Suprapubic skin (tissue), 4 donors: Measurements from ENCODE around the gene BRINP3.

ENCODE experiments used
- EP300 ChIP-seq: sonication (generic); formaldehyde crosslinking; IDR thresholded peaks from one replicate; pipeline ENCODE4 v1.6.1; 2017; ENCODE audit warnings: antibody characterized with exemption
- POLR2A ChIP-seq, 2 donors: fragments of 450-650 bp; IDR thresholded peaks; one replicate each; pipeline ENCODE4 v1.6.1; 2017; ENCODE audit warnings: antibody characterized with exemption in 2 of 2, mild to moderate bottlenecking in 2 of 2, moderate library complexity in 2 of 2
- POLR2AphosphoS5 ChIP-seq, 3 donors: sonication (generic); formaldehyde crosslinking; IDR thresholded peaks; one replicate each; pipeline ENCODE4 v1.6.1; 2017; ENCODE audit warnings: antibody characterized with exemption in 3 of 3
- TF ChIP-seq, protein P1 (sequence below), 2 donors: fragments of 200-600 bp in 1 of 2; fragments of 450-650 bp in 1 of 2; sonication (generic) in 1 of 2; IDR thresholded peaks; one replicate each; pipeline ENCODE4 v1.5.1; 2016 to 2019; ENCODE audit warnings: antibody characterized with exemption in 2 of 2, mild to moderate bottlenecking in 1 of 2, moderate library complexity in 1 of 2

DNA sequence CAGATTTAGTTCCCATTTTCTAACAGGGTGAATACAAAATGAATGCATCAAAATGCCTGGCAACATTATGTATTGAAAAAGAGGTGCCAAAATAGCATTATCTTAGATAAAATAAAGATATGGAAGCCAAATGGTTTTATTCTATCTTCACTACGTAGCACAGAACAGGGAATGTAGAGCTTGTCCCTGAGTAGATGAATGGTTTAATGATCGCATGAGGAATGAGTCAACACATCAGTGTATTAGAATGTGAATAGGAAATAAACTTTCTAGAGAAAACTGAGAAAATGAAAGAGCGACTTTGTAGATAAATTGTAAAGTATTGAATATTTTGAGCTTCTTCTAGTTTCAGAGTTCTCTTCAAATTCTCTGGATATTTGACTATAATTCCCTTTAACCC, 74.3 kb downstream of the BRINP3 start:
- TF ChIP-seq, protein P1, sequence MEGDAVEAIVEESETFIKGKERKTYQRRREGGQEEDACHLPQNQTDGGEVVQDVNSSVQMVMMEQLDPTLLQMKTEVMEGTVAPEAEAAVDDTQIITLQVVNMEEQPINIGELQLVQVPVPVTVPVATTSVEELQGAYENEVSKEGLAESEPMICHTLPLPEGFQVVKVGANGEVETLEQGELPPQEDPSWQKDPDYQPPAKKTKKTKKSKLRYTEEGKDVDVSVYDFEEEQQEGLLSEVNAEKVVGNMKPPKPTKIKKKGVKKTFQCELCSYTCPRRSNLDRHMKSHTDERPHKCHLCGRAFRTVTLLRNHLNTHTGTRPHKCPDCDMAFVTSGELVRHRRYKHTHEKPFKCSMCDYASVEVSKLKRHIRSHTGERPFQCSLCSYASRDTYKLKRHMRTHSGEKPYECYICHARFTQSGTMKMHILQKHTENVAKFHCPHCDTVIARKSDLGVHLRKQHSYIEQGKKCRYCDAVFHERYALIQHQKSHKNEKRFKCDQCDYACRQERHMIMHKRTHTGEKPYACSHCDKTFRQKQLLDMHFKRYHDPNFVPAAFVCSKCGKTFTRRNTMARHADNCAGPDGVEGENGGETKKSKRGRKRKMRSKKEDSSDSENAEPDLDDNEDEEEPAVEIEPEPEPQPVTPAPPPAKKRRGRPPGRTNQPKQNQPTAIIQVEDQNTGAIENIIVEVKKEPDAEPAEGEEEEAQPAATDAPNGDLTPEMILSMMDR (IDR thresholded peaks at IDR 0.05): no peak
- TF ChIP-seq POLR2A (IDR thresholded peaks at IDR 0.05) (no peak), EP300 (no peak), POLR2AphosphoS5 (IDR thresholded peaks at IDR 0.05) (no peak)
